GM12864 (cell line): ENCODE results near the gene FCRL6.

Experiments
- DNase-seq: peaks from one replicate; pipeline ENCODE4 v3.0.0-alpha.2; 2011; ENCODE audit warnings: low read depth
- H3K4me3 ChIP-seq: 2 replicates; pipeline ENCODE4 v1.5.1; 2011; ENCODE audit warnings: mild to moderate bottlenecking, low read depth, low read length, control low read depth
- CTCF ChIP-seq: IDR thresholded peaks from 2 replicates; pipeline ENCODE4 v1.5.1; 2011; ENCODE audit warnings: low read depth, mild to moderate bottlenecking, moderate library complexity, low read length, control low read depth, inconsistent platforms; ENCODE audit errors: missing control alignments

FCRL6 gene

GRCh38 chr1:159774465-159774864 lies 27.7 kb upstream of the FCRL6 start:
- no peak overlapping the region for H3K4me3 ChIP-seq
- no peak for TF ChIP-seq CTCF
- no peak for DNase-seq

GRCh38 chr1:159775716-159776115 lies 26.4 kb upstream of the FCRL6 start:
- TF ChIP-seq CTCF = no peak
- no peak for DNase-seq
- no peak overlapping the region for H3K4me3 ChIP-seq

GRCh38 chr1:159778266-159778665 lies 23.9 kb upstream of the FCRL6 start:
- TF ChIP-seq CTCF = no peak
- DNase-seq = no peak
- no peak overlapping the region for H3K4me3 ChIP-seq

GRCh38 chr1:159779403-159779851 lies 22.7 kb upstream of the FCRL6 start:
- no peak overlapping the region for H3K4me3 ChIP-seq
- TF ChIP-seq CTCF = no peak
- no peak for DNase-seq

GRCh38 chr1:159780583-159781582 lies 21.3 kb upstream of the FCRL6 start, which contains the start of gene DUSP23:
Gene DUSP23 (plus strand): TSS chr1:159780962. CDS start chr1:159781101, 139 bp downstream.
- peak within 1 kb of the TSS; percentile 50 for H3K4me3 ChIP-seq
- DNase-seq = peak; percentile 50
- TF ChIP-seq CTCF = peak; percentile 85

GRCh38 chr1:159781992-159782391 lies 20.2 kb upstream of the FCRL6 start:
- no peak overlapping the region for H3K4me3 ChIP-seq
- TF ChIP-seq CTCF = no peak
- no peak for DNase-seq

- no peak overlapping the region for H3K4me3 ChIP-seq
- no peak for TF ChIP-seq CTCF
- DNase-seq = no peak
Observed at GRCh38 chr1:159783724-159784123, 18.4 kb upstream of the FCRL6 start.
